Measurements from ENCODE around the gene BCKDHA.

Gene BCKDHA

DNA sequence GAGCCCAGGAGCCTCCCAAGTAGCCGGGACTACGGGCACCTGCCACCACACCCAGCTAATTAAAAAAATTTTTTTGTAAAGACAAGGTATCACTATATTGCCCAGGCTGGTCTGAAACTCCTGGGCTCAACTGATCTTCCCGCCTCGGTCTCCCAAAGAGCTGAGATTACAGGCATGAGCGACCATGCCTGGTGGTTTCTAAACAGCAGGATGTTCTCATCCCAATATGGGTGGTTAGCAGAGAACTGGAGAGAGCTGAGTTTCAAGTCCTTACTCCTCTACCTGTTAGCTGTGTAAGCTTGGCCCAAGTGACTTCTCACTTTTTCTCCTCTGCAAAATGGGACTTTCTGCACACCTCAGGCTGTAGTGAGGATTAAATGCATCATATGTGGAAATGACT lies 13.3 kb upstream of the BCKDHA start:
- TF ChIP-seq, protein P1, sequence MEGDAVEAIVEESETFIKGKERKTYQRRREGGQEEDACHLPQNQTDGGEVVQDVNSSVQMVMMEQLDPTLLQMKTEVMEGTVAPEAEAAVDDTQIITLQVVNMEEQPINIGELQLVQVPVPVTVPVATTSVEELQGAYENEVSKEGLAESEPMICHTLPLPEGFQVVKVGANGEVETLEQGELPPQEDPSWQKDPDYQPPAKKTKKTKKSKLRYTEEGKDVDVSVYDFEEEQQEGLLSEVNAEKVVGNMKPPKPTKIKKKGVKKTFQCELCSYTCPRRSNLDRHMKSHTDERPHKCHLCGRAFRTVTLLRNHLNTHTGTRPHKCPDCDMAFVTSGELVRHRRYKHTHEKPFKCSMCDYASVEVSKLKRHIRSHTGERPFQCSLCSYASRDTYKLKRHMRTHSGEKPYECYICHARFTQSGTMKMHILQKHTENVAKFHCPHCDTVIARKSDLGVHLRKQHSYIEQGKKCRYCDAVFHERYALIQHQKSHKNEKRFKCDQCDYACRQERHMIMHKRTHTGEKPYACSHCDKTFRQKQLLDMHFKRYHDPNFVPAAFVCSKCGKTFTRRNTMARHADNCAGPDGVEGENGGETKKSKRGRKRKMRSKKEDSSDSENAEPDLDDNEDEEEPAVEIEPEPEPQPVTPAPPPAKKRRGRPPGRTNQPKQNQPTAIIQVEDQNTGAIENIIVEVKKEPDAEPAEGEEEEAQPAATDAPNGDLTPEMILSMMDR (IDR thresholded peaks at IDR 0.05; ENCODE audit: extremely low read depth, missing control alignments) = no peak

DNA sequence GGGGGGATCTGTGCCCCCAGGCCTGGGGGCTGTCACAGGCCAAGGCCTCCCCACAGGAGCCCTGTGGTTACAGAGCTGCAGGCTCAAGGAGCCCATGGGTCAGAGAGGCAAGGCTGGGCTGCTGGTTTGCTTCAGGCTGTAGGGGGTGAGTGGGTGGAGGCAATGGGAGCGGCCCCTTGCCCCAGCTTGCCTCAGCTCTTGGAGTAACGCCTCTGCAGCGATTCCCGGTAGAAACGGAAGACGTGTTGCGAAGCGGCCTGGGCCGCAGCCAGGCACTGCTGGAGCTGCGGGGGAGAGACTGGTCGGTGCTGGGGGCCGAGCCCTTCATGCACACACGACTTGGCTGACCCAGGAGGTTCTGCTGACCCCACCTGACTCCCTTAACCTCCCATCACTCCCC lies 11.2 kb upstream of the BCKDHA start:
- DNase-seq (ENCODE audit: low spot score) = no peak
- TF ChIP-seq, protein P1 (IDR thresholded peaks at IDR 0.05; ENCODE audit: extremely low read depth, missing control alignments) = no peak

More for the DNA sequence above, 13.3 kb upstream of the BCKDHA start:
- DNase-seq (ENCODE audit: low spot score) = no peak

DNA sequence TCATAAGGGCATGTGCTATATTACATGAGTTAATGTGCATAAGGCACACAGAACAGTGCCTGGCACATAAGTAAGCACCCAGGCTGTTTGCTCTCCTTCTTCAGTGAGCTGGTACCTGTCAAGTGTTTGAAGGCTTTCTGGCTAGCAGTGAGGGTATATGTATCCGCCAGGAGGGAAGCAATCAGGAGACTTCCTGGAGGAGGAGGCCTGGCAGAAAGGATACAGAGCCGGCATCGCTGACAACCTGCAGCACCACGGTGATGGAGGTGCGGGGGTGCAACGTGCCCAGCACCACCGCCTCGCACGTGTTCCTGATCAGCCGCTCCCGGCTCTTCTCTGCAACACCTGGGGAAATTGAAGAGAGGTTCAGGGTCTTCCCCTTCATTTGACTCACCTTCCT lies 6.0 kb upstream of the BCKDHA start:
- TF ChIP-seq, protein P1 (IDR thresholded peaks at IDR 0.05; ENCODE audit: extremely low read depth, missing control alignments) = no peak
- DNase-seq (ENCODE audit: low spot score) = no peak

DNA sequence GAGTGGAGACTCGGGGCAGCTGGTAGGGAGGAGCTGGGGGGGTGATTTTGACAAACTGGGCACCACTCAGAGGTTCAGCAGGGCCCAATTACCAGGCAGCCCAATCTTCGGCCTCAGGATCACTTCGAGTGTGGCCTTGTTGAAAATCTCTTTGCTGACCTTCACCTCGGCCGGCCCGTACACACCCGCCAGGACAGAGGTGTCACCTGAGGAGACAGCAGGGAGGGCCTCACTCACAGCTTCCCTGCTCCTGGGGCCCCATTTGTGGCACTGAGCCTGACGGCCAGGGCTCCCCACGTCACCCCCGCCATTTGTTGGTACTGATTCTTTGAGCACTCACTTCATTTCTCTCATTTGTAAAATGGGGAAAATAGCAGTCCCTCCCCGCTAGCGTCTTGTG lies 4.8 kb upstream of the BCKDHA start:
- DNase-seq (ENCODE audit: low spot score) = no peak
- TF ChIP-seq, protein P1 (IDR thresholded peaks at IDR 0.05; ENCODE audit: extremely low read depth, missing control alignments) = no peak

DNA sequence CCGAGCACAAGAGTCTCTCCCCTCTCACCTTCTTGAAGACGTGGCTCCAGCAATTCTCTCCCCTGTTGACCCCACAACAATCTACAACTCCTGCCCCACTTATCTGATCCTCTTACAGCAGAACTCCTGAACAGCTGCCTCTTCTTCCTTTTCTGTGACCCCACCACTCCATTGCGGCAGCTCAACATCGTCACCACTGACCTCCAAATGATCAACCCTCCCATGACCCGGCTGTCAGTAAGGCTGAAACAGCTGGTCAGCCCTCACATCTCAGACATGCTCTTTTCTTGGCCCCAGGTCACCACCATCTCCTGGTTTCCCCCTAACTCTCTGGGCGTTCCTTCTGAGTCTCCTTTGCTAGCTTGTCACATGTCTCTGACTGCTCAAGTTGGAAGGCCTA lies 2.3 kb upstream of the BCKDHA start:
- no peak for DNase-seq (ENCODE audit: low spot score)
- TF ChIP-seq, protein P1 (IDR thresholded peaks at IDR 0.05; ENCODE audit: extremely low read depth, missing control alignments) = no peak

DNA sequence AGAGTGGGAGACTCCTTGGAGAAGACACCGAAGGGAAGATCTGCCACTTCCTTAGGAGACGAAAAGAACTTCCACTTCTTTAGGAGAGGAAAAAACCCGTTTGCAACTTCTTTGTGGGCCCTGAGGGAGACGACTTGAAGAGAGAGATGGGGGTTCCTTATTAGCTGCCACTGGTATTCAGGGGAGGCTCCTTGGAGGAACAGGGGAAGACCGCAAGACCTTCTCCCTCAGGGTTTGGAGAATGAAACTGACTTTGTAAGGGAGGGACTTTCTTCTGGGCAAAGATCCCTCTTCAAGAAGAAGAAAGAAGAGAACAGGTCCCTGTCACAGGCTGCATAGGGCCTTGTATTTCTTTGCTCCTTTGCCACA lies 416 bp downstream of the BCKDHA start:
- DNase-seq (ENCODE audit: low spot score) = no peak
- TF ChIP-seq, protein P1 (IDR thresholded peaks at IDR 0.05; ENCODE audit: extremely low read depth, missing control alignments) = no peak

DNA sequence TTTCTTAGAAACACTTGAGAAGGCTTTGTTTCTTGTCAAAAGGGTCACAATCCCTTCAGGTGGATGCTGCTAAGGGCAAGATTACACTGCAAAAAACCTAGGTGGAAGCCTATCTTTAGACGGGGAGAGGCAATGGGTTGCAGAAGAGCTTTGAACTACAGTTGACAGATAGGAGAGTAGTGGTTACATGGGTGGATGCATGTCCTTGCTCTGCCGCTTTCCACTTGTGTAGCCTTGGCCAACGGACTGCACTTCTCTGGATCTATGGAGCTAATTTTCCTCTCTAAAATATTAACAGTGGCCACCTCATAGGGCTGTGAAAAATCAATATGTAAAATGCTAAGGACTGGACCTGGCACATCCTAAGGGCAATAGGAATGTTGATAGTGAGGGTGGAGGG lies 980 bp downstream of the BCKDHA start:
- TF ChIP-seq, protein P1 (IDR thresholded peaks at IDR 0.05; ENCODE audit: extremely low read depth, missing control alignments) = no peak
- no peak for DNase-seq (ENCODE audit: low spot score)

All from GM20000 (cell line).